ENCODE measurements around the gene MERTK.

The MERTK gene

DNA sequence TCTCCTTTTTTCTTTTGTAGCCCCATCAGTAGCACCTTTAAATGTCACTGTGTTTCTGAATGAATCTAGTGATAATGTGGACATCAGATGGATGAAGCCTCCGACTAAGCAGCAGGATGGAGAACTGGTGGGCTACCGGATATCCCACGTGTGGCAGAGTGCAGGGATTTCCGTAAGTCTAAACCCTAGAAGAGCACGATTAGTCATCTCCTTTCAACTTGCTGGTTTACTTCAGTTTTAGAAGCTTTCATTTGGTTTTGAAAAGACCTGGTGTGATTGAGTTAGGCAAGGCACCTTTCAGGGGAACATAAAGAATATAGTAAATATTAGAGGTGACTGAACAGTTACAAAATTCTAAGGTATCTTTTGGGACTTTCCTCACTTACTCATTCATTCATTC lies 84.4 kb downstream of the MERTK start:
- no peak for DNase-seq

- DNase-seq, result no peak
Observed at GRCh38 chr2:111983478-111984212, 85.2 kb downstream of the MERTK start.

DNA sequence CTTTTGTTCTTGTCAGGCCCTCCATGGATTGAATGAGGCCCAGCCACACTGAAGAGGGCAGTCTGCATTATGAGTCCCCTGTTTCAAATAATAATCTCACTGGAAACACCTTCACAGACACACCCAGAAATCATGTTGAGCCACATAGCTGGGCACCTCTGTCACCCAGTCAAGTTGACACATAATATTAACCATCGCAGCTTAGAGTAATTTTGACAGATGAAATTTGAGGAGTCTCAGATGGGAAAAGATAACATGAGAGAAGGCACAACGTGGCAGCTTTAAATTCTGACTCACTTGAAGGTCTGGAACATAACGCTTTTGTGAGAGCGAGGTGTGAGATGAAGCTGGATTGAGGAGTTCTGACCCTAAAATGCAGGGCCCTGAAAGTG lies 85.8 kb downstream of the MERTK start:
- DNase-seq, result no peak

- DNase-seq, result no peak
Observed at GRCh38 chr2:111985514-111985913, 87.1 kb downstream of the MERTK start.

DNA sequence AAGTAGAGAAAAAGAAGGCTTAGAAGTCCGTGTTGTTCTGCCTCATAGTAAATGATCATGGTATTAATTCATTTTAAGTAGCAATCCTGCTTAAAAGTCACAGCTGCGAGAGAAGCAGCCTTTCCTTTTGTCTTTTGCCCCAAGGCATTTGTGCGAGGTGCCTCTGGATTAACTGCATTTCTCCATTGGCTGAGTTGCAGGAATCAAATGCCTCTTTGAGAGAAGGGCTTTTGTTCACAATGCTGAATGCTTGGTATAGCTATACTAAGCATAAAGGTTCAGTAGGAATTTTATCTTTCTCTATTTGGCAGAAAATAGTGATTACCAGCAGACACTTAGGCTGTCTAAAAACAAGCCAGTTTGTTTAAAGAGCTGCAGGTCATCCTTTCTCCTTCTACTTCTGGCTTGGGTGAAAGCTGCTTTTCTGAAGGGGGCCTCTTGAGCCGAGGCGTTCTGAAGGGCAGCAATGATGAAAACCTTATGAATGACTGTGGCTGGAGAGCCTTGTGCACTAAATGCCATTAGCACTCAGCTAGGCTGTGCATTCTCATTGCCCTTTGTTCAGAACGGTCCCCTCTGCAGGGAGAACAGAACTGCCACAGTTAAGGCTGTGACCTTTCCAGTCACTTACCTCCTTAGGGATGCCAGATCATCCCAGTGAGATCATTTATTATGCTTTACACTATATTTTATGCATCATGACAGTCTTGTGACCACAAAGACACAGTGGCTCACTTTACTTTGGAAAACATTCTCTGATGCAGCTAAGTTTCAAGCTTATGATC lies 87.9 kb downstream of the MERTK start:
- no peak for DNase-seq

- DNase-seq, result no peak
Observed at GRCh38 chr2:111990375-111990774, 92.0 kb downstream of the MERTK start.

GRCh38 chr2:111990856-111991255 lies 92.4 kb downstream of the MERTK start:
- no peak for DNase-seq

DNA sequence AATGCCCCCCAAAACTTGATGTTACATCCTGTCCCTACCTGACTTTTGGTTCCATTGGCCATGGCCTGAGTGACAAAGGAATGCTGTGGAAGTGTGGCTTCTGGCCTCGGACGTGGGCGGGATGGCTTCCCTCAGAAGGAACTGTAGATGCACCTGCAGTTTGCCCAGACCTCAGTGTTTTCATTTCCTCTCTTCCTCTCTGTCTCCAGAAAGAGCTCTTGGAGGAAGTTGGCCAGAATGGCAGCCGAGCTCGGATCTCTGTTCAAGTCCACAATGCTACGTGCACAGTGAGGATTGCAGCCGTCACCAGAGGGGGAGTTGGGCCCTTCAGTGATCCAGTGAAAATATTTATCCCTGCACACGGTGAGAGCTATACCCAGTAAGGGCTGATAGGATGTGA lies 95.6 kb downstream of the MERTK start:
- DNase-seq, result no peak

- no peak for DNase-seq
Observed at GRCh38 chr2:111995148-111995547, 96.7 kb downstream of the MERTK start.

DNA sequence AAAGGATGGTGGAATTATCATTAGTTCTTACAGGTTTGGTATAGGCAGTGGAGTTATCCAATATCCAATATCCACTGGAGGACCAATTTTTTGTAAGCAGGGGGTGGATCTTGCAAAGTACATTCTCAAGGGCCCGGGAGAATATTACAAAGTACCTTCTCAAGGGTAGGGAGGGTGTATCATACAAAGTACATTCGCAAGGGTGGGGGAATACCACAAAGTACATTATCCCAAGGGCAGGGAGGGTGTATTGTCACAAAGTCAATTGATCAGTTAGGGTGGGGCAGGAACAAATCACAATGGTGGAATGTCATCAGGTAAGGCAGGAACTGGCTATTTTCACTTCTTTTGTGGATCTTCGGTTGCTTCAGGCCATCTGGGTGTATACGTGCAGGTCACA lies 101.4 kb downstream of the MERTK start:
- DNase-seq, result no peak

DNA sequence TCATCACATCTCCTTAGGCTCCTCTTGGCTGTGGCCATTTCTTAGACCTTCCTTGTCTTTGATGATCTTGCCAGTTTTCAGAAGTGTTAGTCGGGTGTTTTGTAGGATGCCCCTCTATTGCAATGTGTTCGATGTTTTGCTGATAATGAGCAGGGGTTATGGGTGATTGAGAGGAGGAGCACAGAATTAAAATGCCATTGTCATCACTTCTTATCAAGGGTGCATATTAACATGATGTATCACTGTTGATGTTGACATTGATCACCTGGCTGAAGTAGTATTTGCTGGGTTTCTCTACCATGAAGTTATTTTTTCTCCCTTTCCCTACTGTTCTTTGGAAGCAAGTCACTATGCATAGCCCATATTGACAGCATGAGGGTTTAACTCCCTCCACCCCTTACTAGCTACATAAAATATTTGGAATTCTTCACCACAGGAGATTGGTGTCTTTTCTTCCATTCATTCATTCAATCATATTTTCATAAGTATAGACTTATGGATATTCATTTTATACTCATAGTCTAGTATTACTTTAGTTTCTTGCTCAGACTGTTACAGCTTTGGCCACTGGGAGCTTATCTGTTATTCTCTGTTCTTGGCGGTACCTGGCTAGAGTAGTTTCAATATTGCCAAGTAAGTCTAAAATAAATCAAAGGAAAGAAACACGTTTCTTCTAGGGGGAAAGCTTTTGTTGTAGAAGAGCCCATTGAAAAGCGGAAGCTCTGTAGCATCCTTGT lies 102.2 kb downstream of the MERTK start:
- DNase-seq, result no peak

DNA sequence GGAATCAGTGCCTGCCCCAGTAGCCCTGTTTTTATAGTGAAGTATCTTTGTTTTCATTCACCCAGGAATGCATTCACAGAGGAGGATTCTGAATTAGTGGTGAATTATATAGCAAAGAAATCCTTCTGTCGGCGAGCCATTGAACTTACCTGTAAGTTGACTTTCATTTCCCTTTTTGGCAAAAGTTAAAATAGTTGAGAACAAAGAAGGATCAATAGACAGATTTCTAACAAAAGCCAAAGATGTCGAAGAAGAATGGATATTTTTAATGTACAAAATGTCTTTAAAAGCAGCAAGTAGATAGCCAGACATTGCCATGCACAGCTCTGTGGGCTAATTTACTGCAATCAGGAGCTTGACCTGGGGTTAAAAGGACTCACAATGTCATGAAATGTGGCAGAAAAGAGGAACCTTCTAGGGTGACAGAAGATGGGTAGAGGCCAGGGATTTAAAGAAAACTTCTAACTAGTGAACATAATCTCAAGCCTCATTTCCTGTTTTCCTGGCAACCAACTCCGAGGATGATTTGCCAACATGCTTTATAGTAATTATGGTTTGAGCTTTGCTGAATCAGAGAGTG lies 102.8 kb downstream of the MERTK start:
- no peak for DNase-seq

GRCh38 chr2:112001942-112002341 lies 103.5 kb downstream of the MERTK start:
- DNase-seq, result no peak

- DNase-seq, result no peak
Observed at GRCh38 chr2:112003576-112004252, 105.3 kb downstream of the MERTK start.

GRCh38 chr2:112004253-112004645 lies 105.8 kb downstream of the MERTK start:
- DNase-seq, result no peak

DNA sequence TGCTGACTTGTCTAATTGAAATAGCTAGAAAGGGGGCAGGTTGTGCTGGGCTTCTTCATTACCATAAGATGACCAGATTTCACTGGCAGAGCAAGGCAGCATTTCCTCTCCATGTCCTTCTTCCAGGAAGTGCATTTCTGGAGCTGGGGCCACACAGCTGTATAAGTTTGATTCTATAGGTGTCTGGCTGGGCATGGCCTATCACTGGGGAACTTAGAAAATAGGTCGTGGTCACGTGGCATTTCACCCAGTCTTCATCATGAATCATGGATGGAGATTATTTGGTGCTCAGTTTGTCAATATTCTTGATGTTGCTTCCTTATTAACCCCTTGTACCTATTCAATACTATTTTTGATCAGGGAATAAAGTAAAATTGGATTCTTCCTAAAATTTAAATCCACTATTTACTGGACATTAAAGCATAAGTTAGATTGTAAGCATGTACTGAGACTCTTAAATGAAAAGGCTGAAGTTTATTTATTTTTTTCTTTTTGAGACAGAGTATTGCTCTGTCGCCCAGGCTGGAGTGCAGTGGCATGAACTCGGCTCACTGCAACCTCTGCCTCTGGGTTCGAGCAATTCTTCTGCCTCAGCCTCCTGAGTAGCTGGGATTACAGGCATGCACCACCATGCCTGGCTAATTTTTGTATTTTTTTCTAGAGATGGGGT lies 107.1 kb downstream of the MERTK start:
- no peak for DNase-seq

GRCh38 chr2:112006076-112006410 lies 107.6 kb downstream of the MERTK start:
- DNase-seq, result no peak

GRCh38 chr2:112007493-112007892 lies 109.1 kb downstream of the MERTK start:
- no peak for DNase-seq

DNA sequence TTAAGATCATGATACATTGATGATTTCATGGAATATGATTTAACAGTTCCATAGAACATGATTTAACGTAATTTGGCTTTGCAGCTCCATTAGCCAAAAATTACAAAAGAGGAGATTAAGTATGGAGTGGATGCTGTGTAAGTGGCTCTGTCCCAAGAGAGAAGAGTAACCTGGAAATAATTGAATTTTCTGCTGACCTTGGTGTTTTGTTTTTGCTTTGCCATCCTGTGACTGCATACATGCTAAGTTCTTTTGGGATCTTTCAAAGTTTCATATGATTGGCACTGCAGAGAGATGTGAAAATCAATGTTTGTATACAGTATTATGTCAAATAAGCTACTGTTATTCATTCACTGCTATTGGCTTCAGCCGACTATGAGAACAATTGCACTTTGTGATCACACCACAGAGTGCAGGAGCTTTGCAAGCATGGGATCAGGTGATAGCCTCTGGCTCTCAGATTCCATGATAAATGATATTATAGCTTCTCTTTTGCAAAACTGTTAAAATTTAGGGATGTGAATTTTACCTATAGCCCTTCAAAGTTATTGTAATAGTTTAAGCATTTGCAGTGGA lies 110.6 kb downstream of the MERTK start:
- no peak for DNase-seq

- DNase-seq, result no peak
Observed at GRCh38 chr2:112010751-112011150, 112.3 kb downstream of the MERTK start.

- DNase-seq, result no peak
Observed at GRCh38 chr2:112012556-112012955, 114.1 kb downstream of the MERTK start.

DNA sequence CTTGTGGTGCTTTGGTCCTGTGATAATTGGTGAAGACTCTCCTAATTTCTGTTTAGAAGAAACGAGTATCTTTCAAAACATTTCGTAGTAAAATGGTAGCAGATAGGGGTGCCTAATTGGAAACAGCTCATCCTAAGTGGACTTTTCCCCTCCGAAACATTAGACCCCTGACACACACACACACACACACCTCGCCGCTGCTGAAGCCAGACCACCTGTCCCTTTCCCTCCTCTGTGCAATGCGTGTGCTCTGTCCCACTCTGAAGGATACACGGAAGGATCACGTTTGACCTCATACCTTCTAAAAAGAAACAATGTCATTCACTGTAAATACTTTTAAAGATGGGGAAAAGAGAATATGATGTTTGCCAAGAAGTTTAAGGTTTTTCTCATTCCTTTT lies 120.4 kb downstream of the MERTK start:
- no peak for DNase-seq

Measured in activated CD4-positive, CD25-positive, alpha-beta regulatory T cell treated with anti-CD3 and anti-CD28 coated beads, Interleukin-2, amount 50 U/mL, for 72 hours (primary cell).